PC-3 (cell line): Measurements from ENCODE around the gene CAMK2A. TPM values are rescaled to one million over a fixed set of nuclear protein-coding genes. Genes with fewer than 3 reads are reported as not detected.

Experiments used
- ATAC-seq: fragments of 200-7000 bp; cut with Tn5 transposase; 2 replicates; pipeline ENCODE4 v1.9.1; 2020; ENCODE audit warnings: mild to moderate bottlenecking, moderate library complexity
- BruUV-seq: library from RNA; stranded (reverse); fragments of 400-500 nt; replicated peaks from 2 replicates; lab custom pipeline; 2021; lab: Mats Ljungman, UMichigan
- CTCF ChIA-PET: fragments of 300-600 bp; sonication (Branson Sonifier 250); formaldehyde crosslinking; loops from one replicate; lab custom pipeline; 2022; ENCODE audit warnings: antibody characterized with exemption; lab: Charles Lee
- POLR2A ChIA-PET: fragments of 300-600 bp; sonication (Branson Sonifier 250); formaldehyde crosslinking; loops from one replicate; lab custom pipeline; 2022; ENCODE audit warnings: antibody characterized with exemption; ENCODE audit not compliant: unreplicated experiment; lab: Charles Lee
- DNase-seq: peaks from one replicate; pipeline ENCODE4 v3.0.0-alpha.2; 2015
- H2AFZ ChIP-seq: fragments of 300-600 bp; sonication (generic); 2 replicates; pipeline ENCODE4 v1.6.0; 2016; ENCODE audit warnings: antibody characterized with exemption, low read length
- H3F3A ChIP-seq: fragments of 300-600 bp; sonication (generic); one replicate; pipeline ENCODE4 v1.6.0; 2017; ENCODE audit warnings: antibody characterized with exemption, low read length, control low read depth, mild to moderate bottlenecking; ENCODE audit not compliant: unreplicated experiment
- H3K27ac ChIP-seq: fragments of 300-600 bp; sonication (generic); 2 replicates; pipeline ENCODE4 v1.5.1; 2016; ENCODE audit warnings: mild to moderate bottlenecking, low read length
- H3K27me3 ChIP-seq: fragments of 300-600 bp; sonication (generic); 2 replicates; pipeline ENCODE4 v1.6.1; 2016; ENCODE audit warnings: low read length, mixed read lengths
- H3K36me3 ChIP-seq: fragments of 300-600 bp; sonication (generic); 2 replicates; pipeline ENCODE4 v1.6.1; 2016; ENCODE audit warnings: low read depth, mixed run types, low read length, mixed read lengths
- H3K4me1 ChIP-seq: fragments of 300-600 bp; sonication (generic); 2 replicates; pipeline ENCODE4 v1.5.1; 2016; ENCODE audit warnings: low read length; ENCODE audit not compliant: insufficient read depth
- H3K4me2 ChIP-seq: fragments of 300-600 bp; sonication (generic); 2 replicates; pipeline ENCODE4 v1.6.0; 2016; ENCODE audit warnings: low read length
- H3K4me3 ChIP-seq: fragments of 300-600 bp; sonication (generic); 2 replicates; pipeline ENCODE4 v1.5.1; 2016; ENCODE audit warnings: mild to moderate bottlenecking, low read length, mixed read lengths
- H3K79me2 ChIP-seq: fragments of 300-600 bp; sonication (generic); 2 replicates; pipeline ENCODE4 v1.6.1; 2017; ENCODE audit warnings: low read length, mixed read lengths
- H3K9ac ChIP-seq: fragments of 300-600 bp; sonication (generic); 2 replicates; pipeline ENCODE4 v1.6.0; 2016; ENCODE audit warnings: mild to moderate bottlenecking, low read length
- H3K9me2 ChIP-seq: fragments of 300-600 bp; sonication (generic); replicated peaks from 2 replicates; pipeline ENCODE4 v1.6.1; 2016; ENCODE audit warnings: mixed run types, low read length, mixed read lengths
- H3K9me3 ChIP-seq: fragments of 300-600 bp; sonication (generic); 2 replicates; pipeline ENCODE4 v1.6.1; 2016; ENCODE audit warnings: low read length, mixed read lengths
- H4K20me1 ChIP-seq: fragments of 300-600 bp; sonication (generic); 2 replicates; pipeline ENCODE4 v1.6.1; 2016; ENCODE audit warnings: low read length, mixed read lengths
- CTCF ChIP-seq: fragments of 300-600 bp; sonication (generic); conservative IDR thresholded peaks from 2 replicates; pipeline ENCODE4 v1.5.1; 2017; ENCODE audit warnings: antibody characterized with exemption, low read depth, mild to moderate bottlenecking, low read length
- EZH2 ChIP-seq: fragments of 300-600 bp; sonication (generic); IDR thresholded peaks from one replicate; pipeline ENCODE4 v1.6.1; 2017; ENCODE audit warnings: antibody characterized with exemption, mild to moderate bottlenecking, low read length; ENCODE audit not compliant: unreplicated experiment
- EZH2phosphoT487 ChIP-seq: fragments of 300-600 bp; sonication (generic); IDR thresholded peaks from 2 replicates; pipeline ENCODE4 v1.6.1; 2018; ENCODE audit warnings: mild to moderate bottlenecking, antibody characterized with exemption, low read length, borderline replicate concordance
- intact Hi-C: fragments of 100-400 bp; cut with micrococcal nuclease; formaldehyde crosslinking; loops from 2 replicates; pipeline ENCODE4 v1.9.0; 2023
- total RNA-seq: library from RNA; depleted of rRNA; stranded (reverse); fragments of >200 nt; gene quantifications from 2 replicates; pipeline ENCODE4 v1.2.3, GENCODE V29; 2014

CAMK2A gene
- total RNA-seq, 1 experiment from 2014 or later, result 0.15 TPM

- H3F3A ChIP-seq, result no peaks in the 10 kb centered on the region
- no peaks in the 10 kb centered on the region for H3K36me3 ChIP-seq
- ATAC-seq (peak; percentile 94), DNase-seq (peak; percentile 96)
- no peak overlapping the region for H2AFZ ChIP-seq
- no peaks in the 10 kb centered on the region for H3K79me2 ChIP-seq
- H3K9ac ChIP-seq, result peak overlapping the region; percentile 14; the same call in 1 of the 2 replicates
- no peaks in the 10 kb centered on the region for H4K20me1 ChIP-seq
- no peak overlapping the region for H3K4me3 ChIP-seq
- peak overlapping the region; percentile 54 for H3K4me2 ChIP-seq
- no peaks in the 10 kb centered on the region for H3K9me3 ChIP-seq
- peaks cover 58% of the 10 kb centered on the region for H3K4me1 ChIP-seq
- ChIA-PET CTCF (interaction anchor here (0.9 kb wide), 2 partner anchors 30 to 187 kb away, joined by 3 read pairs; no protein-coding TSS in a partner anchor), POLR2A (interaction anchor here (0.6 kb wide), 1 partner anchor 90 kb away, joined by 5 read pairs; no protein-coding TSS in a partner anchor)
- peak overlapping the region; percentile 61 for H3K27ac ChIP-seq
- BruUV-seq, result no TSS peak
- no peaks in the 10 kb centered on the region for H3K27me3 ChIP-seq
- H3K9me2 ChIP-seq, result no peaks in the 10 kb centered on the region
- TF ChIP-seq EZH2, result no peak
- TF ChIP-seq CTCF, result no peak
- no peak for TF ChIP-seq EZH2phosphoT487
- intact Hi-C loops, result no loop called here
Observed at GRCh38 chr5:150317048-150318003, 27.8 kb upstream of the CAMK2A start.

GRCh38 chr5:150316320-150316719 lies 26.7 kb upstream of the CAMK2A start:
- DNase-seq (peak; percentile 40), ATAC-seq (no peak)
- no peaks in the 10 kb centered on the region for H4K20me1 ChIP-seq
- no peak overlapping the region for H3K4me3 ChIP-seq
- peak overlapping the region; percentile 61 for H3K27ac ChIP-seq
- H3K27me3 ChIP-seq, result no peaks in the 10 kb centered on the region
- no peaks in the 10 kb centered on the region for H3K79me2 ChIP-seq
- TF ChIP-seq EZH2 (no peak), EZH2phosphoT487 (no peak), CTCF (no peak)
- ChIA-PET POLR2A (no interaction called here), CTCF (interaction anchor here (0.9 kb wide), 1 partner anchor 29 kb away, joined by 3 read pairs; no protein-coding TSS in a partner anchor)
- no peak overlapping the region; the same call in 1 of the 2 replicates for H3K9ac ChIP-seq
- H3K4me2 ChIP-seq, result no peak overlapping the region
- H2AFZ ChIP-seq, result no peak overlapping the region
- intact Hi-C loops, result no loop called here
- BruUV-seq, result no TSS peak
- H3F3A ChIP-seq, result no peaks in the 10 kb centered on the region
- no peaks in the 10 kb centered on the region for H3K36me3 ChIP-seq
- no peaks in the 10 kb centered on the region for H3K9me3 ChIP-seq
- no peaks in the 10 kb centered on the region for H3K9me2 ChIP-seq
- H3K4me1 ChIP-seq, result peaks cover 49% of the 10 kb centered on the region
